ENCODE data around the gene MOSPD3. TPM values are rescaled to one million over a fixed set of nuclear protein-coding genes. Genes with fewer than 3 reads are reported as not detected.

MOSPD3 gene
- total and polyA plus RNA-seq, 2 of the 13 experiments (the other 11 are each of a cell fraction or from before 2014, with no cell fraction given) = 7.6 to 8.8 TPM

- TF ChIP-seq ZNF674 (CRISPR knock-in tag; IDR thresholded peaks at IDR 0.05; ENCODE audit: low read depth) (peak; percentile 89; the same call in 1 of the 2 replicates), TEAD2 (CRISPR knock-in tag; IDR thresholded peaks at IDR 0.05) (no peak), TMF1 (CRISPR knock-in tag; IDR thresholded peaks at IDR 0.05; ENCODE audit: low read depth) (peak; percentile 92), PRDM4 (CRISPR knock-in tag; IDR thresholded peaks at IDR 0.05; ENCODE audit: borderline replicate concordance) (no peak), NR2F2 (IDR thresholded peaks at IDR 0.05; ENCODE audit: borderline replicate concordance, low read depth) (no peak), ZNF713 (CRISPR knock-in tag; IDR thresholded peaks at IDR 0.05) (0 out of 2 replicates have a peak, but pooled peaks have one; percentile 85), SAFB2 (CRISPR knock-in tag; IDR thresholded peaks at IDR 0.05; ENCODE audit: borderline replicate concordance, low read depth) (peak; percentile 97), PREB (CRISPR knock-in tag; IDR thresholded peaks at IDR 0.05) (no peak), ZNF672 (CRISPR knock-in tag; IDR thresholded peaks at IDR 0.05) (peak; percentile 89), ETS1 (CRISPR knock-in tag; IDR thresholded peaks at IDR 0.05) (no peak; the same call in none of the 2 replicates), ELF1 (CRISPR knock-in tag; IDR thresholded peaks at IDR 0.05) (peak; percentile 78), ZNF232 (CRISPR knock-in tag; IDR thresholded peaks at IDR 0.05; ENCODE audit: borderline replicate concordance) (no peak), ARNT (IDR thresholded peaks at IDR 0.05) (no peak), CSRNP2 (CRISPR knock-in tag; conservative IDR thresholded peaks at IDR 0.05; ENCODE audit: low read depth) (peak; percentile 46; the same call in 1 of the 2 replicates), HNF1B (CRISPR knock-in tag; IDR thresholded peaks at IDR 0.05) (no peak), ZIK1 (CRISPR knock-in tag; IDR thresholded peaks at IDR 0.05; ENCODE audit: borderline replicate concordance, low read depth) (peak; percentile 79; the same call in 1 of the 2 replicates)
Observed at GRCh38 chr7:100568176-100568895, 44.0 kb upstream of the MOSPD3 start (continued).
